PC-3 (cell line): ENCODE data around the gene KCNQ5. TPM values are rescaled to one million over a fixed set of nuclear protein-coding genes. Genes with fewer than 3 reads are reported as not detected.

Experiments
- ATAC-seq: fragments of 200-7000 bp; cut with Tn5 transposase; 2 replicates; pipeline ENCODE4 v1.9.1; 2020; ENCODE audit warnings: mild to moderate bottlenecking, moderate library complexity
- BruUV-seq: library from RNA; stranded (reverse); fragments of 400-500 nt; replicated peaks from 2 replicates; lab custom pipeline; 2021; lab: Mats Ljungman, UMichigan
- CTCF ChIA-PET: fragments of 300-600 bp; sonication (Branson Sonifier 250); formaldehyde crosslinking; loops from one replicate; lab custom pipeline; 2022; ENCODE audit warnings: antibody characterized with exemption; lab: Charles Lee
- POLR2A ChIA-PET: fragments of 300-600 bp; sonication (Branson Sonifier 250); formaldehyde crosslinking; loops from one replicate; lab custom pipeline; 2022; ENCODE audit warnings: antibody characterized with exemption; ENCODE audit not compliant: unreplicated experiment; lab: Charles Lee
- DNase-seq: peaks from one replicate; pipeline ENCODE4 v3.0.0-alpha.2; 2015
- H2AFZ ChIP-seq: fragments of 300-600 bp; sonication (generic); 2 replicates; pipeline ENCODE4 v1.6.0; 2016; ENCODE audit warnings: antibody characterized with exemption, low read length
- H3F3A ChIP-seq: fragments of 300-600 bp; sonication (generic); one replicate; pipeline ENCODE4 v1.6.0; 2017; ENCODE audit warnings: antibody characterized with exemption, low read length, control low read depth, mild to moderate bottlenecking; ENCODE audit not compliant: unreplicated experiment
- H3K27ac ChIP-seq: fragments of 300-600 bp; sonication (generic); 2 replicates; pipeline ENCODE4 v1.5.1; 2016; ENCODE audit warnings: mild to moderate bottlenecking, low read length
- H3K27me3 ChIP-seq: fragments of 300-600 bp; sonication (generic); 2 replicates; pipeline ENCODE4 v1.6.1; 2016; ENCODE audit warnings: low read length, mixed read lengths
- H3K36me3 ChIP-seq: fragments of 300-600 bp; sonication (generic); 2 replicates; pipeline ENCODE4 v1.6.1; 2016; ENCODE audit warnings: low read depth, mixed run types, low read length, mixed read lengths
- H3K4me1 ChIP-seq: fragments of 300-600 bp; sonication (generic); 2 replicates; pipeline ENCODE4 v1.5.1; 2016; ENCODE audit warnings: low read length; ENCODE audit not compliant: insufficient read depth
- H3K4me2 ChIP-seq: fragments of 300-600 bp; sonication (generic); 2 replicates; pipeline ENCODE4 v1.6.0; 2016; ENCODE audit warnings: low read length
- H3K4me3 ChIP-seq: fragments of 300-600 bp; sonication (generic); 2 replicates; pipeline ENCODE4 v1.5.1; 2016; ENCODE audit warnings: mild to moderate bottlenecking, low read length, mixed read lengths
- H3K79me2 ChIP-seq: fragments of 300-600 bp; sonication (generic); 2 replicates; pipeline ENCODE4 v1.6.1; 2017; ENCODE audit warnings: low read length, mixed read lengths
- H3K9ac ChIP-seq: fragments of 300-600 bp; sonication (generic); 2 replicates; pipeline ENCODE4 v1.6.0; 2016; ENCODE audit warnings: mild to moderate bottlenecking, low read length
- H3K9me2 ChIP-seq: fragments of 300-600 bp; sonication (generic); replicated peaks from 2 replicates; pipeline ENCODE4 v1.6.1; 2016; ENCODE audit warnings: mixed run types, low read length, mixed read lengths
- H3K9me3 ChIP-seq: fragments of 300-600 bp; sonication (generic); 2 replicates; pipeline ENCODE4 v1.6.1; 2016; ENCODE audit warnings: low read length, mixed read lengths
- H4K20me1 ChIP-seq: fragments of 300-600 bp; sonication (generic); 2 replicates; pipeline ENCODE4 v1.6.1; 2016; ENCODE audit warnings: low read length, mixed read lengths
- EZH2 ChIP-seq: fragments of 300-600 bp; sonication (generic); IDR thresholded peaks from one replicate; pipeline ENCODE4 v1.6.1; 2017; ENCODE audit warnings: antibody characterized with exemption, mild to moderate bottlenecking, low read length; ENCODE audit not compliant: unreplicated experiment
- EZH2phosphoT487 ChIP-seq: fragments of 300-600 bp; sonication (generic); IDR thresholded peaks from 2 replicates; pipeline ENCODE4 v1.6.1; 2018; ENCODE audit warnings: mild to moderate bottlenecking, antibody characterized with exemption, low read length, borderline replicate concordance
- intact Hi-C: fragments of 100-400 bp; cut with micrococcal nuclease; formaldehyde crosslinking; loops from 2 replicates; pipeline ENCODE4 v1.9.0; 2023
- total RNA-seq: library from RNA; depleted of rRNA; stranded (reverse); fragments of >200 nt; gene quantifications from 2 replicates; pipeline ENCODE4 v1.2.3, GENCODE V29; 2014
- TF ChIP-seq, protein P1 (sequence below): fragments of 300-600 bp; sonication (generic); conservative IDR thresholded peaks from 2 replicates; pipeline ENCODE4 v1.5.1; 2017; ENCODE audit warnings: antibody characterized with exemption, low read depth, mild to moderate bottlenecking, low read length

Gene KCNQ5
- total RNA-seq, 1 experiment from 2014 or later = not detected

DNA sequence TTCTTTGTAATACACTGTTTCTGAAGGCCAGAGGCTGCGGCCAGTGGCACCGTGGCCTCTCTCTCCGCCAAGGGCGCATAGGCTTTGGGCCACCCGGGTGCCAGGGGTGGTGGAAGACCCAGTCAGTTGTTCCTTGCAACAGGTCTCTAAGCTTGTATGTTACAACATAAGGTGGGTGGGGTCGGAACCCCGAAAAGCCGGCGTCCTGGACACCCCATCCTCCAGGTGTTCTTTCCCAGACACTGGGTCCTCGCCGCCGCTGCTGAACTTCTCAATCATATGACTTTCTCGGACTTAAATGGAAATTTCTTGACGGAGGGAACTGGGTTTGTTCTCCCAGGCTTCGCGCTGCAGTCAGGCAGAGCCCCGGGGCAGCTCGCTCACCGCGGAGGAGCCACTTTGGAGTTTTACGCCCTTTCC, 983 bp upstream of the KCNQ5 start:
- H3K4me3 ChIP-seq = no peak overlapping the region
- H3K27me3 ChIP-seq = no peaks in the 10 kb centered on the region
- no peaks in the 10 kb centered on the region for H3K9me2 ChIP-seq
- BruUV-seq = no TSS peak
- H3K9me3 ChIP-seq = no peaks in the 10 kb centered on the region
- intact Hi-C loops = no loop called here
- H3K36me3 ChIP-seq = no peaks in the 10 kb centered on the region
- H3K4me2 ChIP-seq = no peak overlapping the region
- no peak for ATAC-seq
- H3K4me1 ChIP-seq = no peaks in the 10 kb centered on the region; the same call in 1 of the 2 replicates
- ChIA-PET POLR2A (no interaction called here), CTCF (no interaction called here)
- no peak overlapping the region for H3K9ac ChIP-seq
- H3K27ac ChIP-seq = no peak overlapping the region
- DNase-seq = no peak
- no peaks in the 10 kb centered on the region for H3K79me2 ChIP-seq
- no peaks in the 10 kb centered on the region for H3F3A ChIP-seq
- TF ChIP-seq, protein P1, sequence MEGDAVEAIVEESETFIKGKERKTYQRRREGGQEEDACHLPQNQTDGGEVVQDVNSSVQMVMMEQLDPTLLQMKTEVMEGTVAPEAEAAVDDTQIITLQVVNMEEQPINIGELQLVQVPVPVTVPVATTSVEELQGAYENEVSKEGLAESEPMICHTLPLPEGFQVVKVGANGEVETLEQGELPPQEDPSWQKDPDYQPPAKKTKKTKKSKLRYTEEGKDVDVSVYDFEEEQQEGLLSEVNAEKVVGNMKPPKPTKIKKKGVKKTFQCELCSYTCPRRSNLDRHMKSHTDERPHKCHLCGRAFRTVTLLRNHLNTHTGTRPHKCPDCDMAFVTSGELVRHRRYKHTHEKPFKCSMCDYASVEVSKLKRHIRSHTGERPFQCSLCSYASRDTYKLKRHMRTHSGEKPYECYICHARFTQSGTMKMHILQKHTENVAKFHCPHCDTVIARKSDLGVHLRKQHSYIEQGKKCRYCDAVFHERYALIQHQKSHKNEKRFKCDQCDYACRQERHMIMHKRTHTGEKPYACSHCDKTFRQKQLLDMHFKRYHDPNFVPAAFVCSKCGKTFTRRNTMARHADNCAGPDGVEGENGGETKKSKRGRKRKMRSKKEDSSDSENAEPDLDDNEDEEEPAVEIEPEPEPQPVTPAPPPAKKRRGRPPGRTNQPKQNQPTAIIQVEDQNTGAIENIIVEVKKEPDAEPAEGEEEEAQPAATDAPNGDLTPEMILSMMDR = no peak
- TF ChIP-seq EZH2phosphoT487 (no peak), EZH2 (no peak)
- no peaks in the 10 kb centered on the region for H4K20me1 ChIP-seq
- H2AFZ ChIP-seq = no peak overlapping the region

DNA sequence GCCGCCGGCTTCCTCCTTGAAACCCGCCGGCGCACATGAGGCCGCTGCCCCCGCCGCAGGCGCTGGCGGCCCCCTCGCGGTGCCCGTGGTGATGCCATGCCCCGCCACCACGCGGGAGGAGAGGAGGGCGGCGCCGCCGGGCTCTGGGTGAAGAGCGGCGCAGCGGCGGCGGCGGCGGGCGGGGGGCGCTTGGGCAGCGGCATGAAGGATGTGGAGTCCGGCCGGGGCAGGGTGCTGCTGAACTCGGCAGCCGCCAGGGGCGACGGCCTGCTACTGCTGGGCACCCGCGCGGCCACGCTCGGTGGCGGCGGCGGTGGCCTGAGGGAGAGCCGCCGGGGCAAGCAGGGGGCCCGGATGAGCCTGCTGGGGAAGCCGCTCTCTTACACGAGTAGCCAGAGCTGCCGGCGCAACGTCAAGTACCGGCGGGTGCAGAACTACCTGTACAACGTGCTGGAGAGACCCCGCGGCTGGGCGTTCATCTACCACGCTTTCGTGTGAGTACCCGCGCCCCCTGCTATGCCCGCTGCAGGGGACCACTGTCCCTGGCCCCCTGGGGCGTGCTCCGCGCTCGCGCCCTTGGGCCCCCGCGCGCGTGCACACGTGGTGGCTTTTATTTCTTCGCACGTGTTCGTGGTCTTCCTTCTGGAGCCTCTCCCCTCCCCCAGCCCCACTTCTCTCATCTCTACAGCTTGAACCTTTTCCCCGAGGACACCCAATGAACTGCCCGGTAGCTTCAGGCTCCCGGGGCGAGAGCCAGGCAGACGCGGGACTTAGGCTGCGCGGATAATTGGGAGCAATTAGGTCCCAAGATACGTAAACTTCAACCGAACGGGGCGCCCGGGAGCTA, 453 bp downstream of the KCNQ5 start:
- Histone ChIP-seq H3K36me3 (no peaks in the 10 kb centered on the region), H2AFZ (no peak overlapping the region), H3K9me2 (no peaks in the 10 kb centered on the region), H3K4me1 (no peaks in the 10 kb centered on the region), H4K20me1 (no peaks in the 10 kb centered on the region), H3K4me3 (no peak overlapping the region), H3K27me3 (no peaks in the 10 kb centered on the region), H3F3A (no peaks in the 10 kb centered on the region), H3K27ac (no peak overlapping the region), H3K4me2 (no peak overlapping the region), H3K9me3 (no peaks in the 10 kb centered on the region), H3K79me2 (no peaks in the 10 kb centered on the region), H3K9ac (no peak overlapping the region)
- TF ChIP-seq, protein P1 = no peak
- TF ChIP-seq EZH2 = no peak
- TF ChIP-seq EZH2phosphoT487 = no peak
- ATAC-seq (no peak), DNase-seq (no peak)
- no TSS peak for BruUV-seq
- intact Hi-C loops = no loop called here
- ChIA-PET CTCF (no interaction called here), POLR2A (no interaction called here)

DNA sequence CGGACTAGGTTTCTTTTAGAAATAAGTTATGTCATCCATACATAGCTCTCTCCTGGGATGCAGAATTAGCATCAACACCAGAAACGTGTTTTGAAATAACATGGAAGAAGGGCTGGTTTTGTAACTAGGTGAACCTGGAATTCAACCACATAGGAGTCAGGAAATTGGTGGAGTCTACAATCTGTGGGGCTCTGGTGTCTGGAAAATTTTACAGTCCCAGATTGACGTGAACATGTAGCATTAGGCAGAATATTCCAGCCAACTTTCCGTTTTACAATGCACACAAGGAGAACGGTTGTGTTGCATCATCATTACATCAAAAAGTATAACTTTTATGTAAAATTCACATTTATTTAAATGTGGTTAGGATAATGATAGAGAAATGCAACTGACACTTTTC, 1.9 kb downstream of the KCNQ5 start:
- no peaks in the 10 kb centered on the region for H3K9me2 ChIP-seq
- no peak for TF ChIP-seq EZH2phosphoT487
- TF ChIP-seq, protein P1 = no peak
- TF ChIP-seq EZH2 = no peak
- ATAC-seq (no peak), DNase-seq (no peak)
- no peaks in the 10 kb centered on the region for H4K20me1 ChIP-seq
- H3K9ac ChIP-seq = no peak overlapping the region
- H3K79me2 ChIP-seq = no peaks in the 10 kb centered on the region
- no peak overlapping the region for H3K4me2 ChIP-seq
- no peak overlapping the region for H2AFZ ChIP-seq
- H3F3A ChIP-seq = no peaks in the 10 kb centered on the region
- H3K9me3 ChIP-seq = no peaks in the 10 kb centered on the region
- no peaks in the 10 kb centered on the region for H3K27me3 ChIP-seq
- POLR2A ChIA-PET = no interaction called here
- H3K36me3 ChIP-seq = no peaks in the 10 kb centered on the region
- H3K4me3 ChIP-seq = no peak overlapping the region
- H3K27ac ChIP-seq = no peak overlapping the region
- intact Hi-C loops = no loop called here
- no TSS peak for BruUV-seq
- CTCF ChIA-PET = no interaction called here
- H3K4me1 ChIP-seq = no peaks in the 10 kb centered on the region
